Measurements from ENCODE around the gene HOXB3. TPM values are rescaled to one million over a fixed set of nuclear protein-coding genes. Genes with fewer than 3 reads are reported as not detected.

Gene HOXB3
- polyA plus RNA-seq, 1 donor from 2014 or later: not detected

DNA sequence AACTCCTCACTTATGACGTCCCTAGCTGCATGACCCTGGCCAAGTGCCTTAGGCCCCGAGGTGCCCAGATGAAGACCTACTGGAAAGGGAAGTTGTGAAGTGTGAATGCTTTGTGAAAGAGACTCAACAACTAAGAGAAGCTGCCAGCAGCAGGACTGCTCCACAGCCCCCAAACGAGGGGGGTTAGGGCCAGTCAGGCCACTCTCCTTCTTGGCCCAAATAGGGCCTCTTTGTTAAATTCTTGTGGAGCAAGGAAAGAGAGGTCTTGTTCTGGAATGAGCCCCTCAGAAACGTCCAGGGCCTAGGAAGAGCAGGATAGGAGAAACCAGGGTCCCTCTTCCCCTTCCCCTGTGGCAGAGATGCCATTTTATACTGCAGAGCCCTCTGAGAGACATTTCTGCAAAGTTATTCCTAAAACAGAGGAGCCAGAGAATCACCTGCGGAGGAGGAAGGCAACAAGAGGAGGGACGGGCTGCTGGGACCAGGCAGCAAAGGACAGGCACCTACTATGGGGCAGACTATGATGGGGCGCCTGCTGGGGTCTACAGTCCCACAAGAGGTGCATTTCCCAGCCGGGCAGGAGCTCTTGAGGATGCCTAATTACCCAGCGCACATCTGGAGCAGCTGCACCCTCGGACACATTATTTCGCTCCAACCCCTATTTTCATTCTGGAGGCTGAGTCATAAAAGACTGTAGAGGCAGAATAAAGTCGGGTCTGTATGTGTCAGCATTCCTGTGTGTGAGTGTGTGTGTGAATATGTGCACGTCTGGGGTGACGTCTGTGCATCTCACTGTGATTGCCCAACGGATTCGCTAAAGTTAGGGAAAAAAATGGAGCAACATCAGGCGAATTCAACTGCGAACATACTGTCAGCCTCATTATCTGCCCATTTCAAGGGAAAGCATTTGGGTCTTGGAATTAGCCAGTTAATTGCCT is 47.6 kb upstream of the HOXB3 start:
- H2AFZ ChIP-seq (ENCODE audit: low read depth, low read length): no peak overlapping the region
- H3K9me2 ChIP-seq (ENCODE audit: insufficient read depth, low read length): no peaks in the 10 kb centered on the region
- no peak overlapping the region for H3K9ac ChIP-seq (ENCODE audit: low read length)
- H3K79me2 ChIP-seq (replicated peaks; ENCODE audit: insufficient read depth, low read length): no peaks in the 10 kb centered on the region
- no peak overlapping the region for H3K4me3 ChIP-seq (ENCODE audit: low read length)
- peaks cover 100% of the 10 kb centered on the region for H3K27me3 ChIP-seq (ENCODE audit: insufficient read depth, low read depth, low read length)
- no peaks in the 10 kb centered on the region for H3F3A ChIP-seq (ENCODE audit: insufficient read depth, low read length, poor library complexity, severe bottlenecking)
- TF ChIP-seq MXI1 (conservative IDR thresholded peaks at IDR 0.05; ENCODE audit: poor library complexity, severe bottlenecking): no peak
- TF ChIP-seq EP300 (conservative IDR thresholded peaks at IDR 0.05; ENCODE audit: poor library complexity, severe bottlenecking): no peak
- no peak for TF ChIP-seq EZH2 (IDR thresholded peaks at IDR 0.05; ENCODE audit: borderline replicate concordance, insufficient read depth, low read length, poor library complexity, severe bottlenecking)
- TF ChIP-seq RAD21 (conservative IDR thresholded peaks at IDR 0.05): no peak
- TF ChIP-seq SMC3 (conservative IDR thresholded peaks at IDR 0.05; ENCODE audit: poor library complexity): no peak
- TF ChIP-seq POLR2AphosphoS5 (IDR thresholded peaks at IDR 0.05): no peak
- no peak for TF ChIP-seq CTCF (IDR thresholded peaks at IDR 0.05; ENCODE audit: poor library complexity, severe bottlenecking)
- TF ChIP-seq REST (IDR thresholded peaks at IDR 0.05; ENCODE audit: borderline replicate concordance): no peak
- no peak for TF ChIP-seq TAF1 (IDR thresholded peaks at IDR 0.05; ENCODE audit: low read depth)
- no peaks in the 10 kb centered on the region for H3K36me3 ChIP-seq (ENCODE audit: insufficient read depth, low read length)
- H4K20me1 ChIP-seq (ENCODE audit: insufficient read depth): no peaks in the 10 kb centered on the region
- peaks cover 1% of the 10 kb centered on the region for H3K9me3 ChIP-seq (ENCODE audit: low read length)
- H3K4me2 ChIP-seq (ENCODE audit: low read length): no peak overlapping the region
- no peak overlapping the region for H3K27ac ChIP-seq (ENCODE audit: low read length)

- Histone ChIP-seq H3K4me2 (ENCODE audit: low read length) (no peak overlapping the region), H3K27ac (ENCODE audit: low read length) (no peak overlapping the region), H3F3A (ENCODE audit: insufficient read depth, low read length, poor library complexity, severe bottlenecking) (no peaks in the 10 kb centered on the region), H4K20me1 (ENCODE audit: insufficient read depth) (no peaks in the 10 kb centered on the region), H3K9me3 (ENCODE audit: low read length) (no peaks in the 10 kb centered on the region), H3K9ac (ENCODE audit: low read length) (no peak overlapping the region), H3K9me2 (ENCODE audit: insufficient read depth, low read length) (no peaks in the 10 kb centered on the region), H3K4me3 (ENCODE audit: low read length) (no peak overlapping the region), H3K36me3 (ENCODE audit: insufficient read depth, low read length) (no peaks in the 10 kb centered on the region), H3K27me3 (ENCODE audit: insufficient read depth, low read depth, low read length) (peaks cover 100% of the 10 kb centered on the region), H3K79me2 (replicated peaks; ENCODE audit: insufficient read depth, low read length) (no peaks in the 10 kb centered on the region), H2AFZ (ENCODE audit: low read depth, low read length) (no peak overlapping the region)
- TF ChIP-seq POLR2AphosphoS5 (IDR thresholded peaks at IDR 0.05) (no peak), CTCF (IDR thresholded peaks at IDR 0.05; ENCODE audit: poor library complexity, severe bottlenecking) (peak; percentile 50)
Observed at GRCh38 chr17:48636177-48637018, 46.4 kb upstream of the HOXB3 start.

Measured in neural cell (in vitro differentiated cells).